Panc1 (cell line): ENCODE measurements around the gene THAP11.

Source experiments
- POLR2AphosphoS5 ChIP-seq: IDR thresholded peaks from 2 replicates; pipeline ENCODE4 v1.6.1; 2012; ENCODE audit warnings: mild to moderate bottlenecking, low read depth, low read length, moderate library complexity
- TF ChIP-seq, protein P1 (sequence below): fragments of 450-650 bp; IDR thresholded peaks from 2 replicates; pipeline ENCODE4 v1.5.1; 2017; ENCODE audit warnings: mild to moderate bottlenecking

DNA sequence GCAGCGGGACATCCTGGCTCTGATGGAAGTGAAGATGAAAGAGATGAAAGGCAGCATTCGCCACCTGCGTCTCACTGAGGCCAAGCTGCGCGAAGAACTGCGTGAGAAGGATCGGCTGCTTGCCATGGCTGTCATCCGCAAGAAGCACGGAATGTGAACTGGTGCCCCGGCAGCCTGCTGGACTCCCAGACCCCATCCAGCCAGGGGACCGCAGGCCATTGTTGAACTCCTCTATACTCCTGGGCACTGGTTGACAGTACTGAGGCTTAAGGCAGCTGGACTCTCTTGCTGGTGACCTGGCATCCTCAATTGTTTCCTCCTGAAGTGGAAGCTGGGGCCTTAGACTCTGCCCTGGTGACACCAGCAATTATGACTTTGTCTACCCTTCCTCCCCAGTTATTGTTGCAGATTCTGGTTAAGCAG lies 1.2 kb downstream of the THAP11 start:
- TF ChIP-seq, protein P1, sequence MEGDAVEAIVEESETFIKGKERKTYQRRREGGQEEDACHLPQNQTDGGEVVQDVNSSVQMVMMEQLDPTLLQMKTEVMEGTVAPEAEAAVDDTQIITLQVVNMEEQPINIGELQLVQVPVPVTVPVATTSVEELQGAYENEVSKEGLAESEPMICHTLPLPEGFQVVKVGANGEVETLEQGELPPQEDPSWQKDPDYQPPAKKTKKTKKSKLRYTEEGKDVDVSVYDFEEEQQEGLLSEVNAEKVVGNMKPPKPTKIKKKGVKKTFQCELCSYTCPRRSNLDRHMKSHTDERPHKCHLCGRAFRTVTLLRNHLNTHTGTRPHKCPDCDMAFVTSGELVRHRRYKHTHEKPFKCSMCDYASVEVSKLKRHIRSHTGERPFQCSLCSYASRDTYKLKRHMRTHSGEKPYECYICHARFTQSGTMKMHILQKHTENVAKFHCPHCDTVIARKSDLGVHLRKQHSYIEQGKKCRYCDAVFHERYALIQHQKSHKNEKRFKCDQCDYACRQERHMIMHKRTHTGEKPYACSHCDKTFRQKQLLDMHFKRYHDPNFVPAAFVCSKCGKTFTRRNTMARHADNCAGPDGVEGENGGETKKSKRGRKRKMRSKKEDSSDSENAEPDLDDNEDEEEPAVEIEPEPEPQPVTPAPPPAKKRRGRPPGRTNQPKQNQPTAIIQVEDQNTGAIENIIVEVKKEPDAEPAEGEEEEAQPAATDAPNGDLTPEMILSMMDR = no peak
- TF ChIP-seq POLR2AphosphoS5 = no peak
